Endometrium (tissue), 2 donors: ENCODE results near the gene TRAM2.

Experiments
- FAIRE-seq: peaks from 2 replicates; lab custom pipeline; 2012; peaks lifted over from hg19 to GRCh38; lab: Jason Lieb, UNC
- donor health status: control.
- donor health status: control.

Gene TRAM2

DNA sequence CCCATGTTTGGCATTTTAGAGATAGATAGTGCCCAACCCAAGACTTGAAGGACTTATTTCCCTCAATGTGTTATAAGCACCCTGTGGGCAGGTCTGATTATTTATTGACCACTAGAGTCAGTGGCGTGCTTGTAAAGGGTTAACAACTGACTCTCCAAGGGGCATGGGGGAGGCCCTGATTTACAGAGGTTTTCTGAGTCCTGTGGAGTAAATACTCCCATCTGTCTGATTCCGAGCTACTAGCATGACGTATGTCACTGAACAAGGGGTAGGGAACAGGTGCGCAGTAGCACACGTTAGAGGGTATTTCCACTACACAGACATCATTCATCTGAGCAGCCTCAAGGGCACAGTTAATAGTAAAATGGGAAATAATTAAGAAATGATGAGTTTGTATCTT, 17.4 kb upstream of the TRAM2 start:
- FAIRE-seq, result no peak

DNA sequence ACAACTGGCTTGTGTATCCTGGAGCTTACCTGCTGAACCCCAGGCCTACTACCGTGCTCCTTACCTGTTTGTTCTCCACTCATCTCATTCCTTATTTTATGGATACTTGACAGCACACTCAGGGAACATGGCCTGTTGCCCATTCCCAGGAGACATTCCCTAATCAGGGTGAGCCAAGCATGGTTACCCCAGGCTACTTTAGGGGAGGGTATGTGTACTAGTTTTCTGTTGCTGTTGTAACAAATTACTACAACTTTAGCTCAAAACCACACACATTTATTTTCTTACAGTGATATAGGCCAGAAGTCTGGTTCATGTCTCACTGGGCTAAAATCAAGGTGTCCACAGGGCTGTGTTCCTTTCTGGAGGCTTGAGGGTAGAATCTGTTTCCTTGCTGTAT, 15.0 kb upstream of the TRAM2 start:
- FAIRE-seq, result no peak

DNA sequence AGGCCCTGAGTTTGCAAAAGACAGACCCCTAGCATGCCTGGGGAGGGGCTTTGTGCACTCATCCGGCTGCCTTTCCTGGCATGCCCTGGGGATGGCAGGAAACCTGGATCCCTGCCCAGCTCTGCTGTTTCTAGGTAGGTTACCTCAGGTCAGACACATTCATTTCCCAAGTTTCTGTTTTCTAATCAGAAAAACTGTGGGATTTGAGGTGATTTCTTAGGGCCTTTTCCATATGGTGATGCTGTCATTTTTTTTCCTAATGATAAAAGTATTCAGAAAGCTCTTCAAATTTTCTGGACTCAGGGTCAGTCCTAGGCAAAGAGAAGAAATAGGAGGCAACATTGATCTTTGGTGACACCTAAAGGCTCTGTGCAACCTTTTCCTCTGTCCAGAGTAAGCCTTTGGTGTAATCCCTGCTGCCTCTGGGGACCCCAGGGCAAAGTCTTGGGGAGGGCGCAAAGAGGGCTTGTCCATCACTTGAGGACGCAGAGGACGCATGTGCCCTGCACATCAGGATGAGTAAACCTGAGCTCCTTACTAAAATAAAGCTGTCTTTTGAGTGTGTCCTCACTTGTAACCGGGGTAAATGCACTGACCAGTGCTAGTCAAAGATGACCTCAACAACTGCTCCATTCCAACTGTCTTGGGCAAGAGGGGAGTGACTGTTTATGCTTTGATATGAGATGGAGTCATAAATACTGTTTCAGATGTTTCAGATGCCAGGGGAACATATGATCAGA, 13.5 kb upstream of the TRAM2 start:
- no peak for FAIRE-seq

DNA sequence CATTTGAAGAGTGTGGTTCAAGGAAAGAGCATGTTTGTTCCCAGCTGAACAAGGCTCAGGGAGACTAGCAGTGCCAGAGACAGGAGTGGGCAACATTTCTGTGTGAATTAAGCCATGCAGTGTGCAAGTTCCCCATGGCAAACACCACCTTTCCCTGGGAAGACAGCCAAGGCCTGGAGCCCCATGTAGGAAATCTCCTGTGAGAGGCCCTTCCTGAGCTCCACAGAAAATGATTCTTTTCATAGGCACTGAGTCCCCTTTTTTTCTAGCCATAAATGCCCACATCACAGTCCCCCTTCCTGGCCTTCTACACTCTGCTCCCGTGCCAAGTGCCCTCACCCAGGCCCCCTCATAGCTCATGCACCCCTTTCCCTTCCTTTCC, 11.8 kb upstream of the TRAM2 start:
- FAIRE-seq, result no peak

DNA sequence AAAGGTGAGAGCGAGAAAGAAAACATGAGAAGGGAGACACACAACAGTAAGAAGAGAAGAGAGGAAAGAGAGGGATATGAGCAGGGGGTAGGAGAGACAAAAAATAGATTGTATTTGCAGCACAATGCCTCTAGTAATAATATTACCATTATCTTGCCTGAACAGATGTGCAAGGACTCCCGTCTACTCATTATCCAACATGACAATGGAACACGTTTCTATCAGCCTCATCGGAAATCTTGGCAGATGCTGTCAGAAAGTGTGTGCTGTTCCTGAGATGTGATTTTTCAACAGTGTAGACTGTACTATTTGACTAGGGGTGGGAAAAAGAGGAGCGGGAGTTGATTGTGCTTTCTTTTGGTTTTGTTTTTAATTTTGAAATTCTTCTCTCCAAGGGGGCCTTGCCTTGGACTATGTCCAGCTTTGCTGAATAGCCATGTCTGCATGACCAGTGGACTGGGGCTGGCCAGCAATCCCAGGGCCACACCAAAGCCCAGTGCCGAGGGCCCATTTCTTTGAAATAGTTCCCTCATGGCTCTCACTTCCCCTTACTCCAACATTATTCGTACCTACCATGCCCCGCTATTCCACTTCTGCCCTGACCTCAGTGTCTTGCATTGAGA, 11.3 kb upstream of the TRAM2 start:
- no peak for FAIRE-seq

DNA sequence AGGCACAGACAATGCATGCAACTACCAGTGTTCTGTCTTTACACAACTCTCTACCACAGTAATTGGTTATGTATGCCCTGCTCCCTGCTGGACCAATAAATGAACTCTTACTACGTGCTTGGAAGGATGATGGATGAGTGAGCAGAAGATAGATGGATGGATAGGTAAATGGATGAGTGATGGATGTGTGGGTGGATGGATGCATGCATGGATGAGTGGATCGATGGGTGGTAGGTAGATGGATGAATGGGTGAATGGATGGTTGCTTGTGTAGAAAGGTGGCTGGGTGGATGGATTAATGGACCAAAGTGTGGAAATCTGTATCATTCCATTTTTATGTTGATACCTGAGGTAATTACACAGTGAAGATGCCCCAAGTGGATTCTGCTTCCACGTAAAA, 10.1 kb upstream of the TRAM2 start:
- FAIRE-seq, result no peak

DNA sequence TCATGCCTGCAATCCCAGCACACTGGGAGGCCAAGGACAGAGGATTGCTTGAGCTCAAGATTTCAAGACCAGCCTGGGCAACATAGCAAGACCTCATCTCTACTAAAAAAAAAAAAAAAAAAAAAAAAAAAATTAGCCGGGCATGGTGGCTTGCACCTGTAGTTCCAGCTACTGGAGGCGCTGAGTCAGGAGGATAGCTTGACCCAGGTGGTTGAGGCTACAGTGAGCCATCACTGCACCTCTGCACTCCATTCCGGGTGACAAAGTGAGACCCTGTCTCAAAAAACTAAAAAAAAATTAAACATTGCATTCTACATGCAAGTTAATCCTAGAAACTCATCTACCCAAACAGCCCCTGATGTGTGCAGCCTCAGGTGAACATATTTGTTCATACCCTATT, 7.3 kb upstream of the TRAM2 start:
- no peak for FAIRE-seq

DNA sequence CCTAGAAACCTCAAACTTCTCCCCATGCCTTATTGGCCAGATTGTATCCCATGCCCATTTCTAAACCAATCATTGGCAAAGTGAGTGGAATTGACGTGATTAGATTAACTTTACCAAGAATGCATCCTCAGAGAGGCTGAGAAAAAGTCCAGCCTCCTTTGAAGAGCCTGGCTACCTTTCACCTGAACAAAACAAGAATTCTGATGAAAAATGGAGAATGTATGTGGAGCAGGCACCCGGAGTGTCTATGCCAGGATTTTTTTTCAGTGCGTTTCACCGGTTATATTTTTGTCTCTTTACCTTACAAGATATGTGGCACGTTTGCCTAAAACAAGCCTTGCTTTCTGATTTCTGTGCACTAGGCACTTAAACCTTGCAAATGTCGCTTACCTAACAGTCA, 6.1 kb upstream of the TRAM2 start:
- no peak for FAIRE-seq

DNA sequence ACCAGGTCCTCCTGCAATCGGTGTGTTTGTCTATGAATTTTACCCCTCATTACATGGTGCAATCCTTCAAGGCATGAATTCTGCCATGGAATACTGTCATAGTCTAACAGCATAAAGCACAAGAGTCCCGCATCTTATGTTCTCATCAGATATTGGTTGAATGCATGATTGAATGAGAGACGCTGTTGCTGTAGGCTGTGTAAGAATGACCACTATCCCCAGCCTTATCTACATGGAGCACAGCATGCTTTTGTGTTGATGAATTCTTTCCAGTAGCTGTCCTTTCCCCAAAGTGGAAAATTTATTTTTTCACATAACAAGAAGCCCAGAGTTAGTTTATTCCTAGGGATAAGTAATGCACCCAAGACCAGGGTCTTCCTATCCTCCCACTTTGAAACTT, 5.6 kb upstream of the TRAM2 start:
- FAIRE-seq, result no peak

DNA sequence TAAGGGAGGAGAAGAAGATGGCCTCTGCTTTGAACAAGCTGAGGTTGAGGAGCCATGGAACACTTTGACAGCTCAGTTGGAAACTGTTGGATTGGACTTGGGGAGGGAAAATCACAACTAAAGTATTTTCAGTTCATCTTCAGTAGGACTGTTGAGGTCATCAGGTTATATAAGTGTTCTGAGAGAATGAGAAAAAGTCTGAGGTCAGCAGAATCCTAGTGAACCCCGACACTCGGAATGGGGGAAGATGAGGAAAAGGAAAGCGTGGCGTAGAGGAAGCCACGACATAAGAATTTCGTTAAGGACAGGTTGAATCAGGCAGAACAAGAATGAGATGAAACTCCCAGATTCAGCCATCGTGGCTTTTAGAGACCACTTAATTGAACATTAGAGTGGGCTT, 4.0 kb upstream of the TRAM2 start:
- FAIRE-seq, result no peak

DNA sequence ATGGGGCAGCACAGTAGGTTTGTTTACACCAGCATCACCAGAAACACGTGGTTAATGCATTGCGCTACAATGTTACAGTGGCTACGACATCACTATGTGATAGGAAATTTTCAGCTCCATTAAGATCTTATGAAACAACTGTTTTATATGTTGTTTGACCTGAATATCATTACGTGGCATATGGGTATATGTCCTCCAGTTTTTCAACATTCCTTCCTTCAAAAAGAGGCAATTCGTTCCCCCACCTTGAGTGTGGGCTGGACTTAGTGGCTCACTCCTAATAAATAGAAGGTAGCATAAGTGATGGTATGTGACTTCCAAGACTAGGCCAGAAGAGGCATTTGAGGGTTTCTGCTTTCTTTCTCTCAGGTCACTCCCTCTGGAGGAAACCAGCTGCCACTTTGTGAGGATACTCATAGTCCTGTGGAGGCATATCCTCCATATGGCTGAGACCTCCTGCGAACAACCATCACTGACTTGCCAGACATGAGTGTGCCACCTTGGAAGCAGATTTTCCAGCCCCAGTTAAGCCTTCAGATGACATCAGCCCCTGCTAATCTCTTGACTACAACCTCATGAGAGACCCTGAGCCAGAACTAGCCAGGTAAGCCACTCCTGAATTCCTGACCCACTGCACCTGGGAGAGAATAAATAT, 2.3 kb upstream of the TRAM2 start:
- FAIRE-seq, result no peak

DNA sequence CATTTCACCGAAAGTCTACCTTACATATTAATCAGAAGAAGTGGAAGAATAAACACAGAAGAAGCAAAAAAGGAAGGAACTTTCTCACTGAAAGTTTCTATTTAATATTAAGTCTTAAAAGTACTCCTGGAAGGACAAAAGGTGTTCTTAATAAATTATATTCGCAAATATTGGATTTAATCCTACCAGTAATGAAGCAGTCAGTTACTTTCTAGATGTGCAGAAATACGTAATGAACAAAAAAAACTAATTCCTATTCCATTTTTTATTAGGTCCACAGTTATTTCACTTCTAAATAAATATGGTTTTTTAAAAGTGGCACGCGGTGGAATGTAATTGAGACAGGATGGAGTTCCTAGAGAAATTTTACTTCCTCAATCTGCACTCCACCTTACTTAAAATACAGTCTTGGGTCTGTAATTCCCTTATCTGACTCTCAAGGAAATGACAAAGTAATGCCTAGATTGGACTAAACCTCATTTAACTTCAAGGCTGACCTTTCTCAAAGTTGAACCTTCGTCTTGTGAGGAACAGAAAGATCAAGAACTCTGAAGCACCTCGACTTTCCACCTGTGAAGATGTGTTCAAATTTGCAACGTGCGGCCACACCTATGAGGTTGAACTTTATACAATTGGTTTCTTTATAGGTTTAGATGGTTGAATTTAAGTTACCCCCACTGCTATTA, 1.1 kb upstream of the TRAM2 start:
- FAIRE-seq, result no peak

DNA sequence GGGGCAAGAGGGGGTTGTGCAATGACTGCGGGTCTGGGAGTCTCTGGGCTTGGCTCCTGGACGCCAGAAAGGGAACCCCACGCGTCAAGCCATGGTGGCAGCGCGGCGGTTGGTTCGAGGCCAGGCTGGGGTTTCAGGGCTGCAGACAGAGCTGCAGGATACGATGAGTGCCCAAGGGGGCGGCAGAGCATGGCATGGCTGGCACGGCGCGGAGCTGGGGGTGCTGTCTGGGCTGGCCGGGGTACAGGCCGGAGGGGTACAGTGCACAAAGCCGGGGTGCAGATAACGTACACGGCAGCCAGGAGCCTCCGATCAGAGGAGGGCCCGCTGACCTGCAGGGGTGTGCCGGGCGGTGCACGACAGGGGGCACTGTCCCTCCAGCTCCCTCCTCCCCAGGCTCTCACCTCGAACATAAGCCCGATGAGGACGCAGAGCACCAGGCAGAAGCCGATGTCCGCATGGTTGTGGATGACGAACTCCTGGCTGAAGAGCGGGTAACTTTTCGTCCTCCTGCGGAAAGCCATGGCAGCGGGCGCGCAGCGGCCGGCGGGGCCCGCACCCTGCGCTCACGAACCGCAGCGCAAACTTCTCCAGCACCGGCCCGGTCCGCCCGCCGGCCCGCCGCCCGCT, 353 bp downstream of the TRAM2 start:
- no peak for FAIRE-seq

DNA sequence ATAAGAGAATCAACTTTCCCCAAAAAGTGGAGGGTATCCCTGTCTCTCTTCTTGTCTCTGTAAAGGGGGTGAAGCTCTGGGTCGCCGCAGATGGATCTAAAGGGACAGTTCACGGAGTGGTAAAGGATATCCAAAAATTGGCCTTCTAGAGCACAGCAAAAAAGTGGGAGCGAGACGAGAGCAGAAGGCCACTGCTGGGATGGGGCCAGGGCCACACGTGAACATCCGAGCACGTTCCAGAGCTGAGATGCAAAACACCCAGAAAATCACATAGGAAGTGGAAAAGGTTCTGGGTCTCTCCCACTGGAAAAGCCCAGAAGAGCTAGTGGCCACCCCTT, 837 bp downstream of the TRAM2 start:
- FAIRE-seq, result no peak

DNA sequence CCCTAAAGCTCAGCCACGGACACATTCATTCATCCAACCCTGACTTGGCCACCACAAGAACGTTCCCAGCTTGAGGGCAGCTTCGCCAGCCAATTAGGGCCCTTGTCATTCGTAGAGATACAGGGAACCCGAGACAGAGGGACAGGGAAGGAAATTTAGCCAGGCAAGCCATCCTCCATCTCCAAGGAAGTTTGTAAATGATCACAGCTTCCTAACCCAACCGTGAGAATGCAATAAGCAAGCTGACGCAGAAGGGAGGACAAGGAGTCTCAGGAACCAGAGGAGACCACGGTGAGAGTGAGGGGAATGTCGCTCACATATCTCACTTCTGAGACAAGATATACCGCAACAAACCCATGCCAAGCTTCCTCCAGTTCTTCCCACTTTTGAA, 1.4 kb downstream of the TRAM2 start:
- FAIRE-seq, result no peak

DNA sequence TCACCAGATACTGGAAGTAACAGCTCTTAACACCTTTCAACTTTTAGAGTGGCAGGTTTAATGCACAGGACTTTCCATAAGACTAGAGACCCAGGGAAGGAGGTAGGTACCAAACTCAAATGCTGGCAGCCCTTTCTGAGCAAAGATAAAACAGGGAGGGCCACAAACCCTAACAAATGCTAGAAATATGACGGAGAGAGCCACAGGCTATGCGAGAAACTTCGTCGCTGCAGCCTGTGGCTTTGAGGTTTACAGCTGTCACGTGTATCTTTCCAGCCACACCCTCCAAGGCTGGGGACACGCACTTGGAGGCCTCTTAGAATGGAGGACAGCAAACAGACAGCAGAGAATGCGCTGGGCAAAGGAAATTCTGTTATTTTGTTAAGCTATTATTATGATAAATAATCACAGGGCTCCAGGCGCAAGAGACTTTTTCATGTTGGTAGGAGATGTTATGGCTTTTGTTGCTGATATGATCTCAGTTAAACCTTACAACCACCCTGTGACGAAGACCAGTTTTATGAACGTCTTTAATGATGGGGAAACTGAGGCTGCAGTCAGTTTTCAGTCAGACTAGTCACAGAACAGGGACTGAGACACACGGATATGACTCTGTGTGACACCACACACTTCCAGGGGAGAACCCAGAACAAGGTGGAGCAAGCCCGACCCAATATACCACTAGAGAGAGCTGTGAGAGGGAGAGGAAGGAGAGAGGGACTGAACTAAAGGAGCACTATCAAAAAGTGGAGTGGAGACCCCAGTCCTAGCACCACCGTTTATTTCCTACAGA, 2.0 kb downstream of the TRAM2 start:
- FAIRE-seq, result no peak

DNA sequence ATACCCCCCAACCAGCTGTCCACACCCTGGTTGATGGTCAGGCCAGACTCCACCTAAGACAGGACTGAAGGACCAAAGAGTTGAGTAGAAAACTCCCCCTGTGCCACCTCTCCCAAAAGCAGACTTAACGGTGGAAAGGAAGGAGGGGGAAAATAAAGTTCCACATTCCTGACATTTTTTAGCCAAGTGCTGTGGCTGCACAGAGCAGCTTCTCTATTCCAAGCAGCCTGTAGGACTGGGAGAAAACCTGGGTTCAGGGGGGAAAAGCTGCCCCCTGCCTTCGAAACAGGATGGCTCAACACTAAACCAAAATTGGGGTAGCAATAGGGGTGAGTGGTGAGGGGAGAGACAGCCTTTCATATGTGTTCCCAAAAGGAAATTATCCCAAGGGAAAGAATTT, 3.6 kb downstream of the TRAM2 start:
- no peak for FAIRE-seq

DNA sequence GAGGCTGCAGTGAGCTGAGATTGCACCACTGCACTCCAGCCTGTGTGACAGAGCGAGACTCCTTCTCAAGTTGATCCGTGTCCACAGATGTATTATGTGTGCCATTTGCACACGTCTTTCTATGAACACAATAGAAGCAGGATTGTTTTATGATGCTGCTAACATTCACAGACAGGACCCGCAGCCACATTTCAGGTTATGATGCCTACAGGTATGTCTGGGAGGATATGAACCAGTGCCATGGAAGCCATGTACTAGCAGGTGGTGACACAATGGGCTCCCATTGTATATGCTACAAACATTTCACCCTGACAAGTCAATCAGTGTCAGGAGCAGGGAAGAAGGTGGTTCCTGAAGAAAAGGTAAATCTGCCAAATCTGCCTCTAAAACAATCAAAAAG, 4.3 kb downstream of the TRAM2 start:
- no peak for FAIRE-seq

DNA sequence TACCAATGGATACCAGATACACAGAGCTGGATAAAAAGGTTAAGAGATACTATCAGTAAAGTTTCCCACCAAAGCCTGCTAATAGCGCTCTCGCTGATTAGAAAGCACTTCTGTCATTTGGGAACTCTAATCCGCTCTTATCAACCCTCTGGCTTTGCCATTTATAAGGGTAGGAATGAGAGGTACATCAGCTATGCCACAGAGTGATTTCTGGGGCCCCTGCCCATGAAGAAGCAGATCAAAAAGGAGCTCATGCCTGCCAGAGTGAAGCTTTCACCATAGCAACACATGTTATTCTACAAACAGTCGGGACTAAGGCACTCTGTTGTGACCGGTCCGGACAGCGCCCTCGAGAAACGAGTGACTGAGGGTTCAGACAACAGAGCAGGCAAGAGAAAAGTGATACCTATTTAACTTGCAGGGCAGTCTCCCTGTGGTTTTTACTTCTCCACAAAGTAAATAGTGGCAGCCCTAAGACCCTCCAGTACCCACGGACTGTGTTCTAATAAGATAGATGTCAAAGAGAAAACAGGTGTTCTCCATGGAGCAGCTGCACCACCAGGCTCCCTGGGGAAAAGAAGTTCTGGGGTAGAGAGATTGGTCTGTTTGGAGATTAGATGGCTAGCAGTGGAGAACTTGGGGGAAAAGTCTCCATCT, 5.6 kb downstream of the TRAM2 start:
- no peak for FAIRE-seq

DNA sequence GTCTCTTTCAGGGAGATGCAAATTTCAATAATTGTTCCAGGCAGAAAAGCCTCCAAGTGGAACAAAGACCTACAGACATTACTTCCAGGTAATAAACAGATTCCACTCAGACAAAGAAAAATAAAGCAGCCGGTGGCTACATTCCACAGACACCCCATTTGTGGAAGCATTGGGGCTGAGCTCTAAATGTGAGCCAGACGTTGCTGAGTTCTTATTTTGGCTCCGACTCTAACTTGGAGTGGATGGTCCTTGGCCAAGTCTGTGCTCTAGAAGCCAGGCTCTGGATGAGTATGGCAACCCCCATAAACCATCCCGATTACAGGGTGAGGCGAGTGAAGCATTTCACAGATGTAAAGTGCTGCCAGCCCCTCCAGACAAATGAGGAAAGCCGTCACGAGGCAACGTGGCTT, 6.6 kb downstream of the TRAM2 start:
- FAIRE-seq, result no peak

DNA sequence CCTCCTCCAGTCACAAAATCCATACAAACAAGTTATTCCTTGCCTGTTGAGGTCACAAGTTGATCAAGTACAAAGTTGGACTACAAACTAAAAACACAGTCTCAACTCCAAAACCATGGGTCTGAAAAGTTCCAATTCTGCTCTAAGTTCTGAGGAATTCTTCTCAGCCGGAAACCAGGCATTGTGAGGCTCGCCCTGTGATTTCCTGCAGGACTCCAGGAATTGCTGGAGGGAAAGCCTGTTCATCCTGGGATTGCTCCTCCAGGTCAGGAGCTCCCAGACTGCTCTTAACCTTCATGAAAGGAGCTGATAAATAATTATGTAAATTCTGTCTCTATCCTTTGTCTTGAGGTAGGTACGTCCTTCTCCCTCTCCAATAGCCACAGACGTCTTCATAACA, 8.5 kb downstream of the TRAM2 start:
- no peak for FAIRE-seq
